Activated naive CD4-positive, alpha-beta T cell treated with anti-CD3 and anti-CD28 coated beads for 36 hours (primary cell): ENCODE data around the gene FAM180A. TPM values are rescaled to one million over a fixed set of nuclear protein-coding genes. Genes with fewer than 3 reads are reported as not detected.

Experiments used
- CTCF ChIA-PET: fragments of 350-600 bp; sonication (Branson Sonifier 250); formaldehyde crosslinking; loops from one replicate; lab custom pipeline; 2021; ENCODE audit warnings: antibody characterized with exemption; lab: Charles Lee
- DNase-seq: peaks from one replicate; pipeline ENCODE4 v3.0.0-alpha.2; 2020
- H3K27ac Mint-ChIP-seq: one replicate; pipeline ENCODE4 v1.8.0; 2021; ENCODE audit warnings: mild to moderate bottlenecking, mixed read lengths
- H3K27me3 Mint-ChIP-seq: one replicate; pipeline ENCODE4 v1.8.0; 2021; ENCODE audit warnings: low read depth, mixed read lengths
- H3K36me3 Mint-ChIP-seq: one replicate; pipeline ENCODE4 v1.8.0; 2021; ENCODE audit warnings: low read depth, mixed read lengths
- H3K4me1 Mint-ChIP-seq: one replicate; pipeline ENCODE4 v1.8.0; 2021; ENCODE audit warnings: low read depth, mixed read lengths
- H3K4me3 Mint-ChIP-seq: one replicate; pipeline ENCODE4 v1.8.0; 2021; ENCODE audit warnings: mild to moderate bottlenecking, moderate library complexity, mixed read lengths
- H3K9me3 Mint-ChIP-seq: one replicate; pipeline ENCODE4 v1.8.0; 2021; ENCODE audit warnings: mixed read lengths
- intact Hi-C: fragments of 100-400 bp; cut with micrococcal nuclease; formaldehyde crosslinking; loops from one replicate; pipeline ENCODE4 v1.15.1; 2023
- total RNA-seq, 2 experiments: library from RNA; stranded (reverse); gene quantifications; one replicate each; pipeline ENCODE4 v1.2.3, GENCODE V29; 2021

FAM180A gene
- total RNA-seq, 2 experiments from 2014 or later = not detected

DNA sequence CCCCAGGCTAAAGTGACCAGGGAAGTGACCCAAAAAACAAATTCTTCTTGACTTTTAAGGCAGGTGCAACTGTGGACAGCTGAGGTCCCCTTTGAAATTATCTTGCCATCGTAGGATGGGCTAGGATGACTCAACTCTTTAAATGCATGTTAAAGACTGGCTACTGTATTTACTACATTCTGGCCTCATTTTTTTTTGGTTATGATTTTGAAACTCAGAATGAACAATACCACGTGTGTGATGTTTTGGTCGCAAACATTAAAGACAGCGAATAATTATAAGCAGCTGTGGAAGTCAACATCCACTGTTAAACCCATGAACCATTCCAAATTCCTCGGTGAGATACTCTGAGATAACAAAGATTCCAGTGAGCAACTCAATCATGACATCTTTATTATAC is 19.4 kb downstream of the FAM180A start:
- Mint-ChIP-seq H3K36me3 (no peaks in the 10 kb centered on the region), H3K27me3 (peaks cover 5% of the 10 kb centered on the region), H3K4me3 (no peak overlapping the region), H3K27ac (no peak overlapping the region), H3K9me3 (no peaks in the 10 kb centered on the region), H3K4me1 (no peaks in the 10 kb centered on the region)
- DNase-seq = no peak
- CTCF ChIA-PET = interaction anchor here (0.6 kb wide), 1 partner anchor 594 kb away, joined by 3 read pairs; no protein-coding TSS in a partner anchor
- intact Hi-C loops = no loop called here

DNA sequence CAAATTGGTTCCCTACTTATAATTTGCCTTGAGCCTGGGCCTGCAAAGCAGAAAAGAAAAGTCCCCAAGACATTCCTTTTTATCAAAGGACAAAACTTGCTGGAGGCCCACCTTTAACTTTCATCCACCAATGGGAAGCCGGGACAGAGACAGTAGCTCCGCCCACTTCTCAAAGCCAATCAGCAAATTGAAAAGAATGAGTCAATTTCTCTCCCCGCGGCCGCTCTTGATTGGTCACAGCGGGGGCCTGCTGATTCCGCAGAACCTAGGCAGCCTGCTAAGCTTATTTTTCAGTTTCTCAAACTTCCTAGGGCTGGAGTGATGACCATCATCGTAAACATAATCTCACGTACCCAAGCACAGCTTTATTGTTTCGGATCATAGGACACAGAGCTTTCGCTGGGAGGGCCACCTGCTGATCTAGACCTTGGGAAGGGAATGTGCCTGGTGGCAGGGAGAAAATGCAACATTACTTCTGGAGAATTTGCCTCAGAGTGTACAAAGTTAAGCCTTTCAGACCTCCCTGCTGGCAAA is 20.4 kb downstream of the FAM180A start, which contains the start of gene SLC13A4:
Gene SLC13A4, minus strand, starts transcription at position 51 of the 534 bp plus-strand sequence. CDS start 690 bp downstream, outside the sequence.
- no peak for DNase-seq
- Mint-ChIP-seq H3K27ac (no peak within 1 kb of the TSS), H3K27me3 (peaks cover 5% of the 10 kb centered on the region), H3K4me1 (no peaks in the 10 kb centered on the region), H3K9me3 (no peaks in the 10 kb centered on the region), H3K36me3 (no peaks in the 10 kb centered on the region), H3K4me3 (no peak within 1 kb of the TSS)
- CTCF ChIA-PET = no interaction called here
- intact Hi-C loops = no loop called here

DNA sequence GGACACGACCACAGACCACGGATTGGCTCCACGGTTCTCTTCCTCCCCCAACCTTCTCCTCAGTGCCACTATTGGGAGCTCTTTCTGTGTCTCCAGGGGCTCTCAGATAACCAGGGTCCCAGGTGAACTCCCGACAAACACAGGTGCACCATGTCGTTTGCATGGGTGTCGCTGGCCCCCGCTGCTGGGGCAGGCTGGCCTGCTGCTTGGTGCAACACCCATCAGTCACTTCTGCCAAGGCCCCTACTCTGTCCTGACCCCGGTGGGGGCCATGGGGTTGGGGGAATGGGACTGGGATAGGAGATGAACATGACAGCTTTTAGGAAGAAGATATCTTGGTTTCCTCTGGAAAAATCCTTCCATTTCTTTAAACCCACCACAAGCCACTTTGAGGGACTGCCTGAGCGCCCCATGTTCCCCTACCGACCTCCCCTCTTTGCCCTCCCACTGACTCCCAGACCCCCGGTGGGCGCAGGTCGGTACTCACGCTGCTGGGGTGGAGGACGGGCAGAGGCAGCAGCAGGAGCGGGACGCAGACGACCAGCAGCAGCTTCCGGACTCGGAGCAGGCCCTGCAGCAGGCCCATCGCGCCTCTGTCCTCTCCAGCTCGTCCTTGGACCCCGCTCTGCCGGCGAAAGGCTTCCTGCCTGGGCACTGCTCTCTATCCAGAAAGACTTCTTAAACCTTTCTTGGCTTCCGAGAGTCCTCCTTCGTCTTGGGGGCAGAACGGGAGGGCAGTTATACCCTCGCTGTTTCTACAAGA is 21.5 kb downstream of the FAM180A start:
- Mint-ChIP-seq H3K36me3 (no peaks in the 10 kb centered on the region), H3K4me1 (no peaks in the 10 kb centered on the region), H3K9me3 (no peaks in the 10 kb centered on the region), H3K27ac (no peak overlapping the region), H3K4me3 (no peak overlapping the region), H3K27me3 (peaks cover 7% of the 10 kb centered on the region)
- intact Hi-C loops = no loop called here
- no peak for DNase-seq
- CTCF ChIA-PET = no interaction called here

DNA sequence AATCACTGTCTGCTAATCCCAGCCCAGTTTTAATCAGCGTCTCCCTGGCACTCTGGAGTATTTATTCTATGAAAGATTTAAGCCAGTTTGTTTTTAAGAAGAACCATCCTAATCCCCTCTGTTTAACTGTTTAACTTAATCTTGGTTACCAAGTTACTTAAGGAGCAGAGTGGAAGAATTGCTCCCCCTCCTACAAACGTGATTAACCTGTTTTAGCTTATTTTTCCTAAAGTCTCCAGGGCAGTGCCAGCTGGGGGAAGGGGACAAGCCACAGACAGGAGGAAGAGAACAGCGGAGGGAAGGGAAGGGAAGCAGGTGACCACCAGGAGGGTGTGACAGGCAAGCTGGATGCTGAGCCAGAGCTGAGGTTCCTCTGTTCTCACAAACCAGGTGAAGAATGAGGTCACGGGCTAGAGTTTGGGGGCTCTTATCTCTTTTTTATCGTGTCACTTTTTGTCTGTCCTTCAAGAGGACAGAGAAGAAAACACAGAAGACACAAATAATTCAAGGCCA is 22.3 kb downstream of the FAM180A start:
- Mint-ChIP-seq H3K27me3 (peaks cover 7% of the 10 kb centered on the region), H3K27ac (no peak overlapping the region), H3K4me3 (no peak overlapping the region), H3K9me3 (no peaks in the 10 kb centered on the region), H3K4me1 (no peaks in the 10 kb centered on the region), H3K36me3 (no peaks in the 10 kb centered on the region)
- no peak for DNase-seq
- CTCF ChIA-PET = no interaction called here
- intact Hi-C loops = no loop called here

DNA sequence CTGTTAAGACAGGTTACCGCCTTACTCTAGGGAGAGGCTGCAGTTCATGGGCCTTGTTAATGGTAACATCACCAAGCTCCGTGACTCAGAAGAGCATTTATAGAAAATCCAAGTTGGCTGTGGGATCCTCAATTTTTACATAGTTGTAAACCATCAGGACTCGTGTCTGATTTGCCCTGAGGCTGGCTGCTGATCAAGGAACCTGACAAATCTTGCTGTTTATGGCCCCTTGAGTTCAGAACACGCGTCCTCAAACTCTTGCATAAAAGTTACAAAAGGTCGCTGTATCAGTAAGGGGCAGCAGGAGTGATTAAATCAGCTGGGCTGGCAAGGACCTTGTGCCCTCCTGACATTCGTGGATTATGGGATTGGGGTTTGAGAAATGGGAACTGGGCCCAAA is 25.2 kb downstream of the FAM180A start:
- Mint-ChIP-seq H3K4me3 (no peak overlapping the region), H3K27ac (no peak overlapping the region), H3K36me3 (no peaks in the 10 kb centered on the region), H3K4me1 (no peaks in the 10 kb centered on the region), H3K27me3 (peaks cover 13% of the 10 kb centered on the region), H3K9me3 (no peaks in the 10 kb centered on the region)
- DNase-seq = no peak
- CTCF ChIA-PET = no interaction called here
- intact Hi-C loops = no loop called here

DNA sequence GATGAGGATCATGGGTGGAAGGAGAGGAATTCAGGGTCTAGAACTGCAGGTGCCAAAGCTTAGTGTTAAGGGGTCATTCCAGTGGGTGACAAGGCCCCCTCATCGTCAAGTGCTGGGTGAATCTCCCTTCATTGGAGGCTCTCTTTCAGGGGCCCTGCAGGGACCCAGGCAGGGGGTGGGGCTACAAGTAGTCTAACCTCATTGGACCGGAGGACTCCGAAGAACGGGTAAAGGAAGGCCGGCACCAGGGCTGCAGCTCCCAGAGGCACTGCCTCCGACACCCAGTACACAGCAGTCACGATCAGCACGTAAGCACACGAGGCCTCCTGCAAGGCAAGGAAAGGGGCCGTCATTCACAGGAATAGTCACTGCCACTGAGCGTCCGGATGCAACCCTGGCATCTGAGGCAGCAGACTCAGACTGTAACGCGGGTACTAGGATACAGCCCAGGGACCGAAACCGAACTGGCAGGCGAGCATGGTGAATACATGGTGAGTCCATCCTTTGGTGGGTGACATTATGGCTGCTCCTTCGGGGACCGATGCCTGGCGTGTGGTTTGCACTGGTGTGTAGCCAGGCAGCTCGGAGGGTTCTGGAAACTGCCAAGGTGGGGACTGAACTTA is 27.3 kb downstream of the FAM180A start:
- no peaks in the 10 kb centered on the region for H3K4me1 Mint-ChIP-seq
- CTCF ChIA-PET = interaction anchor here (0.6 to 1.5 kb wide), 3 partner anchors 10 to 89 kb away, joined by 3 to 6 read pairs (median 5); no protein-coding TSS in a partner anchor
- no peak for DNase-seq
- peaks cover 20% of the 10 kb centered on the region for H3K27me3 Mint-ChIP-seq
- intact Hi-C loops = no loop called here
- H3K9me3 Mint-ChIP-seq = no peaks in the 10 kb centered on the region
- H3K27ac Mint-ChIP-seq = no peak overlapping the region
- no peak overlapping the region for H3K4me3 Mint-ChIP-seq
- H3K36me3 Mint-ChIP-seq = no peaks in the 10 kb centered on the region

DNA sequence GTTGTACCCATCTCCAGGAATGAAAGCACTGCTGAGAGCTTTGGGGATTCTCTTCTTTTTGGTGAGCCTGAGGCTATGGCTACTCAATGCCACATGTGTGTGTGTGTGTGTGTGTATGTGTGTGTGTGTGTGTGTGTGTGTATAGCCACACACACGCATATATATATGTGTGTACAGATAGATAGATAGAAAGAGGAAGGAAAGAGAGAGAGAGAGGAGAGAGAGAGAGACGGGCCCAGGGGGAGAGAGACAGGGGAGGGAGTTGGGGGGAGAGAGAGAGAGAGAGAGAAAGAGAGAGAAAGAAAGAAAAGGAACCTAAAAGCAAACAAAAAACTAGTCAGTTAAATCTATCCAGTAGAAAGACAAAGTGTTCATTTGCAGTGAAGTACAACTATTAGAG is 28.9 kb downstream of the FAM180A start:
- no peak for DNase-seq
- Mint-ChIP-seq H3K4me3 (no peak overlapping the region), H3K27me3 (peaks cover 16% of the 10 kb centered on the region), H3K36me3 (no peaks in the 10 kb centered on the region), H3K4me1 (no peaks in the 10 kb centered on the region), H3K9me3 (no peaks in the 10 kb centered on the region), H3K27ac (no peak overlapping the region)
- intact Hi-C loops = no loop called here
- CTCF ChIA-PET = interaction anchor here (1.5 to 1.6 kb wide), 2 partner anchors 9 to 15 kb away, joined by 4 to 6 read pairs; no protein-coding TSS in a partner anchor

DNA sequence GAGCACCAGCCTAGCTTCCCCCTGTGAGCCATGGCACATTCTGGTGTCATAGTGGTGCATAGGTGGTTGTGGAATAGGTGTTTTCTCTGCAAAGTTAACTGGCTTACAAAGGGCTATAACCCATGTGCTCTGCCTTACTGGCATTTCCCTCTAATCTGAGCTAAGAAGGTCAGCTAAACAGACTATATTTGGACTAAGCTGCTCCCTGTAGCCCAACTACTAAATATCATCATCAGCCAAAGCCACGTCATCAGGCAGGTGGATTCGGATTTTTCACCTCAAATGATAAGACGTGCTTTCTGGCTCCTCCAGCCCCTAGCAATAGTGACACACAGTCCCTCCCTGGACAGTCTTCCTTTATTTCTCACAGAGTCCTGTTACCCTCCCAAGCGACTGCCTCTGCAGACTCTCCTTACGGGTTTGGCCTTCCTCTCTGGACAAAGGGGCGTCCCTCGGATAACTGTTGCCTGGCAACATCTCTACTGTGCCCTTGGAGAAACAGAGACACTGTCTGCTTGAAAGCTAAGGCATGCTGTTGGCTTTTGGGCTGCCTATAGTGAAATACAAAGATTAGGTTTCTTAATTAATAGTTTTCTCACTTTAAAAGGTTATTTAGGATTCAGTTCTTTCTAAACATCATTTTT is 29.7 kb downstream of the FAM180A start:
- no peak for DNase-seq
- no peak overlapping the region for H3K4me3 Mint-ChIP-seq
- H3K36me3 Mint-ChIP-seq = no peaks in the 10 kb centered on the region
- CTCF ChIA-PET = interaction anchor here (0.6 to 1.6 kb wide), 3 partner anchors 13 to 73 kb away, joined by 3 to 4 read pairs (median 3); no protein-coding TSS in a partner anchor
- H3K4me1 Mint-ChIP-seq = no peaks in the 10 kb centered on the region
- H3K27ac Mint-ChIP-seq = no peak overlapping the region
- no peaks in the 10 kb centered on the region for H3K9me3 Mint-ChIP-seq
- intact Hi-C loops = no loop called here
- peaks cover 15% of the 10 kb centered on the region for H3K27me3 Mint-ChIP-seq

DNA sequence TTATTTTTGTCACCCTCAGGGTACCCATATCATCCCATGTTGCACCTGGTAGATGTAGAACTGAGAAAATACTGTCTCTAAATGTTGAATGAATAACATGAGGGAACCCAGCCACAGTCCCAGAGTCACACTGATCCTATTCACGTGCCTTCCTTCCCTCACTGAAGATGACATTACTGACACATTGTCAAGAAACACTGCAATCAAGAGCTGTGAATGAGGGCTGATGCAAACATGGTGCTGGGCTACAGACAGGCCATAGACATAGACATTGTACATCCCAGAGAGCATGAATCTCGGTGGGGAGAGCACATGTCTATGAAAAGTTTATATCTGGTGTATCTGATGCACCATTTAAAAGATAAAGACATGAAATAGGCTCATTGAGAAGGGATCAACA is 30.4 kb downstream of the FAM180A start:
- no peaks in the 10 kb centered on the region for H3K4me1 Mint-ChIP-seq
- no peak for DNase-seq
- no peaks in the 10 kb centered on the region for H3K9me3 Mint-ChIP-seq
- H3K4me3 Mint-ChIP-seq = no peak overlapping the region
- H3K27me3 Mint-ChIP-seq = peaks cover 15% of the 10 kb centered on the region
- H3K36me3 Mint-ChIP-seq = no peaks in the 10 kb centered on the region
- intact Hi-C loops = no loop called here
- CTCF ChIA-PET = interaction anchor here (0.6 to 1.2 kb wide), 3 partner anchors 14 to 335 kb away, joined by 3 read pairs; no protein-coding TSS in a partner anchor
- H3K27ac Mint-ChIP-seq = no peak overlapping the region

DNA sequence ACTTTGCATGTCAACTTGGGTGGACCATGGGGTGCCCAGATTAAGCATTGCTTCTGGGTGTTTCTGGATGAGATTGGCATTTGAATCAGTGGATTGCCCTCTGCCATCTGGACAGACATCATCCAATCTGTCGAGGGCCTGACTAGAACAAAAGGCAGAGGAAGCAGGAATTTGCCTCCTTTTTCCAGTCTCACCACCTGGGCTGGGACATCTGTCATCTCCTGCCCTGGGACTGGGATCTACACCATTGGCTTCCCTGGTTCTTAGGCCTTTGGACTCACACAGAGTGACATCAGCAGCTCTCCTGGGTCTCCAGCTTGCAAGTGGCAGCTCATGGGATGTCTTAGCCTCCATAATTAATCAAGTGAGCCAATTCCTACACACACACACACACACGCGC is 30.9 kb downstream of the FAM180A start:
- CTCF ChIA-PET = interaction anchor here (0.7 kb wide), 1 partner anchor 335 kb away, joined by 3 read pairs; no protein-coding TSS in a partner anchor
- Mint-ChIP-seq H3K36me3 (no peaks in the 10 kb centered on the region), H3K9me3 (no peaks in the 10 kb centered on the region), H3K4me1 (no peaks in the 10 kb centered on the region), H3K27me3 (peaks cover 13% of the 10 kb centered on the region), H3K4me3 (no peak overlapping the region), H3K27ac (no peak overlapping the region)
- DNase-seq = no peak
- intact Hi-C loops = no loop called here

DNA sequence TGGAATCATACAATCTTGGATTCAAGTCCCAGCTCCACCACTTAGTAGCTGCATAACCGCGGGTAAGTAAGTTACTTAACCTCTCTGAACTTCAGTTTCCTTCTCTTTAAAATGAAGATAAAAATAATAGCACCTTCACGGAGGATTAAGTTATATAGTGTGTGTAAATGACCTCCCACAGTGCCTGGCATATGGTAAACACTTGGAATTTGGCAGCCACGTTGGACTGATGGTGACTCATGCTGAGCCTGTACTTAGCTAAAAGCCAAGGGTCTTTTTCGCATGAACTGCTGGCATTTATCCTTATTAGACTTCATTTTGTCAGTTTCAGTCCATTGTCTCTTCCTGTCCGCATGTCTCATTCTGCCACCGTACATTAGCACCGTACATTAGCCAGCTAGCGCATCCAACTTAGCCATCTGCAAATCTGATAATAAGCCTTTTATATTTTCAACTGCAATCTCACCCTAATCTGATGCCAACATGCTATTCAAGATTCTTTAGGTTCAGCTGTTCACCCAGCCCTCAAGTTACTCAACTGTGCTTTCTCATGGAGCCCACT is 31.9 kb downstream of the FAM180A start:
- intact Hi-C loops = no loop called here

DNA sequence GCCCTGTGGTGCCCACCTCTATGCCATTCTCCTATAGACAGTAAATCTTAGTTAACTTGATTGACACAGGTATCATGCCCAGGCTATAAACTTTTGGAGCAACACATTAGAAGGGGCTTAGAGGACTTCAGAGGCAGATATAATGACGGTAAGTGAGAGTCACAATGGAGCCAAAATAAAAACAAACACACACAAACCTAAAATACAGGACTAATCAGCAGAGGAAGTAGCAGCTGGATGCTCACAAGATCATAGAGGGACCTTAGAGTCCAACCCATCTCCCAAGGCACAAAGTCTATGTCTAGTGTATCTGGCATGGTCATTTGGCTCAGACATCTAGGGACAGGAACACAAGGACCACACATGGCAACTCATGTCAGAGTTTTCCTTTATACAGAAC is 32.9 kb downstream of the FAM180A start:
- no peak overlapping the region for H3K27ac Mint-ChIP-seq
- no peak for DNase-seq
- CTCF ChIA-PET = interaction anchor here (1.6 kb wide), 1 partner anchor 11 kb away, joined by 4 read pairs; no protein-coding TSS in a partner anchor
- H3K4me3 Mint-ChIP-seq = no peak overlapping the region
- H3K9me3 Mint-ChIP-seq = no peaks in the 10 kb centered on the region
- intact Hi-C loops = no loop called here
- no peaks in the 10 kb centered on the region for H3K36me3 Mint-ChIP-seq
- H3K27me3 Mint-ChIP-seq = peaks cover 8% of the 10 kb centered on the region
- H3K4me1 Mint-ChIP-seq = no peaks in the 10 kb centered on the region

More for the DNA sequence above, 31.9 kb downstream of the FAM180A start:
- Mint-ChIP-seq H3K36me3 (no peaks in the 10 kb centered on the region), H3K4me3 (no peak overlapping the region), H3K27ac (no peak overlapping the region), H3K27me3 (peaks cover 13% of the 10 kb centered on the region), H3K9me3 (no peaks in the 10 kb centered on the region), H3K4me1 (no peaks in the 10 kb centered on the region)
- CTCF ChIA-PET = no interaction called here
- no peak for DNase-seq
